Caco-2 (cell line): ENCODE results near the gene RPL35A. TPM values are rescaled to one million over a fixed set of nuclear protein-coding genes. Genes with fewer than 3 reads are reported as not detected.

Experiments used
- BruUV-seq: library from RNA; stranded (reverse); fragments of 400-500 nt; replicated peaks from 2 replicates; lab custom pipeline; 2021; lab: Mats Ljungman, UMichigan
- CTCF ChIA-PET: fragments of 300-600 bp; sonication (Branson Sonifier 250); formaldehyde crosslinking; loops from one replicate; lab custom pipeline; 2022; ENCODE audit warnings: antibody characterized with exemption; lab: Charles Lee
- POLR2A ChIA-PET: fragments of 300-600 bp; sonication (Branson Sonifier 250); formaldehyde crosslinking; loops from one replicate; lab custom pipeline; 2022; ENCODE audit warnings: antibody characterized with exemption; lab: Charles Lee
- DNase-seq, 2 experiments: peaks; one replicate each; pipeline versions ENCODE4 v3.0.0 to v3.0.0-alpha.2; 2020 to 2022
- H3K27me3 ChIP-seq: replicated peaks from 2 replicates; pipeline ENCODE4 v1.6.0; 2011; ENCODE audit warnings: low read length; ENCODE audit not compliant: control insufficient read depth, insufficient read depth
- H3K36me3 ChIP-seq: 2 replicates; pipeline ENCODE4 v1.5.1; 2011; ENCODE audit warnings: low read length; ENCODE audit not compliant: control insufficient read depth, insufficient read depth
- H3K4me1 ChIP-seq: fragments of 250-450 bp; sonication (Bioruptor Pico); 2 replicates; pipeline ENCODE4 v1.5.1; 2020; ENCODE audit warnings: mild to moderate bottlenecking
- H3K4me3 ChIP-seq: 2 replicates; pipeline ENCODE4 v1.5.1; 2011; ENCODE audit warnings: low read depth, mild to moderate bottlenecking, control low read depth, low read length
- H3K9me3 ChIP-seq: fragments of 250-450 bp; sonication (Bioruptor Pico); 2 replicates; pipeline ENCODE4 v1.5.1; 2020; ENCODE audit warnings: mild to moderate bottlenecking, moderate library complexity
- H3K27ac Mint-ChIP-seq: one replicate; pipeline ENCODE4 v1.8.0; 2022; ENCODE audit warnings: mixed read lengths; ENCODE audit not compliant: unreplicated experiment
- H3K27me3 Mint-ChIP-seq: one replicate; pipeline ENCODE4 v1.8.0; 2022; ENCODE audit warnings: mixed read lengths; ENCODE audit not compliant: insufficient read depth, unreplicated experiment
- H3K36me3 Mint-ChIP-seq: one replicate; pipeline ENCODE4 v1.8.0; 2022; ENCODE audit warnings: mild to moderate bottlenecking, mixed read lengths; ENCODE audit not compliant: insufficient read depth, unreplicated experiment
- H3K4me1 Mint-ChIP-seq: one replicate; pipeline ENCODE4 v1.8.0; 2022; ENCODE audit warnings: low read depth, mixed read lengths; ENCODE audit not compliant: unreplicated experiment
- H3K4me3 Mint-ChIP-seq: one replicate; pipeline ENCODE4 v1.8.0; 2022; ENCODE audit warnings: mild to moderate bottlenecking, moderate library complexity, mixed read lengths; ENCODE audit not compliant: unreplicated experiment
- H3K9me3 Mint-ChIP-seq: one replicate; pipeline ENCODE4 v1.8.0; 2022; ENCODE audit warnings: mixed read lengths; ENCODE audit not compliant: unreplicated experiment
- intact Hi-C: fragments of 100-400 bp; cut with micrococcal nuclease; formaldehyde crosslinking; loops from one replicate; pipeline ENCODE4 v1.10.0; 2022; ENCODE audit not compliant: unreplicated experiment
- total RNA-seq: library from RNA; stranded (reverse); gene quantifications from 2 replicates; pipeline ENCODE4 v1.2.3, GENCODE V29; 2022
- TF ChIP-seq, protein P1 (sequence below), 2 experiments: fragments of 200-600 bp in 1 of 2; IDR thresholded peaks; 1 replicate in 1 of 2; 2 replicates in 1 of 2; pipeline versions ENCODE4 v1.5.1 to v1.8.0; 2011 to 2022; ENCODE audit warnings: antibody characterized with exemption in 1 of 2, control low read depth in 1 of 2, inconsistent platforms in 1 of 2, low read depth in 1 of 2, low read length in 1 of 2, mild to moderate bottlenecking in 1 of 2, moderate library complexity in 1 of 2; ENCODE audit not compliant: insufficient read depth in 1 of 2, severe bottlenecking in 1 of 2, unreplicated experiment in 1 of 2

Gene RPL35A
- total RNA-seq, 1 experiment from 2014 or later = 880 TPM

- ChIA-PET POLR2A (no interaction called here), CTCF (no interaction called here)
- TF ChIP-seq, protein P1, sequence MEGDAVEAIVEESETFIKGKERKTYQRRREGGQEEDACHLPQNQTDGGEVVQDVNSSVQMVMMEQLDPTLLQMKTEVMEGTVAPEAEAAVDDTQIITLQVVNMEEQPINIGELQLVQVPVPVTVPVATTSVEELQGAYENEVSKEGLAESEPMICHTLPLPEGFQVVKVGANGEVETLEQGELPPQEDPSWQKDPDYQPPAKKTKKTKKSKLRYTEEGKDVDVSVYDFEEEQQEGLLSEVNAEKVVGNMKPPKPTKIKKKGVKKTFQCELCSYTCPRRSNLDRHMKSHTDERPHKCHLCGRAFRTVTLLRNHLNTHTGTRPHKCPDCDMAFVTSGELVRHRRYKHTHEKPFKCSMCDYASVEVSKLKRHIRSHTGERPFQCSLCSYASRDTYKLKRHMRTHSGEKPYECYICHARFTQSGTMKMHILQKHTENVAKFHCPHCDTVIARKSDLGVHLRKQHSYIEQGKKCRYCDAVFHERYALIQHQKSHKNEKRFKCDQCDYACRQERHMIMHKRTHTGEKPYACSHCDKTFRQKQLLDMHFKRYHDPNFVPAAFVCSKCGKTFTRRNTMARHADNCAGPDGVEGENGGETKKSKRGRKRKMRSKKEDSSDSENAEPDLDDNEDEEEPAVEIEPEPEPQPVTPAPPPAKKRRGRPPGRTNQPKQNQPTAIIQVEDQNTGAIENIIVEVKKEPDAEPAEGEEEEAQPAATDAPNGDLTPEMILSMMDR (IDR thresholded peaks at IDR 0.05; ENCODE audit: insufficient read depth in 1 of 2, low read depth in 1 of 2, low read length in 1 of 2, severe bottlenecking in 1 of 2, unreplicated experiment in 1 of 2) = no peak
- Mint-ChIP-seq H3K36me3 (no peaks in the 10 kb centered on the region), H3K4me1 (no peaks in the 10 kb centered on the region), H3K4me3 (no peak overlapping the region), H3K27ac (no peak overlapping the region), H3K27me3 (no peaks in the 10 kb centered on the region), H3K9me3 (no peaks in the 10 kb centered on the region)
- Histone ChIP-seq H3K4me3 (no peak overlapping the region), H3K36me3 (no peaks in the 10 kb centered on the region), H3K27me3 (no peaks in the 10 kb centered on the region), H3K4me1 (no peaks in the 10 kb centered on the region), H3K9me3 (no peaks in the 10 kb centered on the region)
- no TSS peak for BruUV-seq
- intact Hi-C loops = no loop called here
- DNase-seq = no peak
These were observed 33.1 kb downstream of the RPL35A start for GRCh38 chr3:197983076-197983475.

GRCh38 chr3:197989651-197990050 is 39.7 kb downstream of the RPL35A start:
- Mint-ChIP-seq H3K27me3 (no peaks in the 10 kb centered on the region), H3K4me1 (no peaks in the 10 kb centered on the region), H3K4me3 (no peak overlapping the region), H3K27ac (no peak overlapping the region), H3K9me3 (no peaks in the 10 kb centered on the region), H3K36me3 (no peaks in the 10 kb centered on the region)
- Histone ChIP-seq H3K9me3 (no peaks in the 10 kb centered on the region), H3K27me3 (no peaks in the 10 kb centered on the region), H3K36me3 (no peaks in the 10 kb centered on the region), H3K4me1 (no peaks in the 10 kb centered on the region), H3K4me3 (no peak overlapping the region)
- no peak for DNase-seq
- TF ChIP-seq, protein P1 (IDR thresholded peaks at IDR 0.05; ENCODE audit: insufficient read depth in 1 of 2, low read depth in 1 of 2, low read length in 1 of 2, severe bottlenecking in 1 of 2, unreplicated experiment in 1 of 2) = no peak
- ChIA-PET POLR2A (no interaction called here), CTCF (no interaction called here)
- no TSS peak for BruUV-seq
- intact Hi-C loops = no loop called here

GRCh38 chr3:197994736-197995135 is 44.7 kb downstream of the RPL35A start:
- Histone ChIP-seq H3K4me1 (no peaks in the 10 kb centered on the region), H3K27me3 (no peaks in the 10 kb centered on the region), H3K4me3 (no peak overlapping the region), H3K36me3 (no peaks in the 10 kb centered on the region), H3K9me3 (no peaks in the 10 kb centered on the region)
- BruUV-seq = no TSS peak
- no peak for DNase-seq
- H3K9me3 Mint-ChIP-seq = no peaks in the 10 kb centered on the region
- H3K4me1 Mint-ChIP-seq = no peaks in the 10 kb centered on the region
- no peak overlapping the region for H3K27ac Mint-ChIP-seq
- TF ChIP-seq, protein P1 (IDR thresholded peaks at IDR 0.05; ENCODE audit: insufficient read depth in 1 of 2, low read depth in 1 of 2, low read length in 1 of 2, severe bottlenecking in 1 of 2, unreplicated experiment in 1 of 2) = no peak
- intact Hi-C loops = no loop called here
- no peak overlapping the region for H3K4me3 Mint-ChIP-seq
- H3K27me3 Mint-ChIP-seq = no peaks in the 10 kb centered on the region
- H3K36me3 Mint-ChIP-seq = no peaks in the 10 kb centered on the region
- ChIA-PET POLR2A (no interaction called here), CTCF (no interaction called here)
